Endothelial cell of umbilical vein (primary cell): ENCODE measurements around the gene HNRNPA2B1.

Experiments used
- CTCF ChIP-seq, 2 donors: IDR thresholded peaks; 1 replicate in 1 of 2; 2 replicates in 1 of 2; pipeline ENCODE4 v1.5.1; 2011; ENCODE audit warnings: low read length in 2 of 2, mild to moderate bottlenecking in 2 of 2, moderate library complexity in 2 of 2, control low read depth in 1 of 2, inconsistent platforms in 1 of 2, low read depth in 1 of 2; ENCODE audit not compliant: insufficient read depth in 1 of 2; ENCODE audit errors: extremely low read depth in 1 of 2
- EZH2 ChIP-seq: IDR thresholded peaks from 2 replicates; pipeline ENCODE4 v1.6.1; 2012; ENCODE audit warnings: borderline replicate concordance, low read depth, mild to moderate bottlenecking, moderate library complexity, low read length, inconsistent platforms; ENCODE audit not compliant: severe bottlenecking
- FOS ChIP-seq: IDR thresholded peaks from 2 replicates; pipeline ENCODE4 v1.6.1; 2011; ENCODE audit warnings: mild to moderate bottlenecking, low read length, moderate library complexity, borderline replicate concordance; ENCODE audit not compliant: insufficient read depth
- GATA2 ChIP-seq: IDR thresholded peaks from 2 replicates; pipeline ENCODE4 v1.7.0; 2011; ENCODE audit warnings: low read depth, mild to moderate bottlenecking, moderate library complexity, mixed read lengths, low read length; ENCODE audit not compliant: insufficient read length, insufficient read depth
- JUN ChIP-seq: IDR thresholded peaks from 2 replicates; pipeline ENCODE4 v1.6.1; 2011; ENCODE audit warnings: borderline replicate concordance, low read depth; ENCODE audit not compliant: insufficient read length, insufficient read depth
- MAX ChIP-seq: IDR thresholded peaks from 2 replicates; pipeline ENCODE4 v1.6.1; 2011; ENCODE audit not compliant: insufficient read depth, insufficient read length
- MYC ChIP-seq: IDR thresholded peaks from one replicate; pipeline ENCODE4 v1.6.1; 2011; ENCODE audit warnings: mild to moderate bottlenecking, low read depth, low read length
- POLR2A ChIP-seq: IDR thresholded peaks from 2 replicates; pipeline ENCODE4 v1.6.1; 2012; ENCODE audit warnings: low read depth, mild to moderate bottlenecking, control low read depth, low read length
- POLR2AphosphoS5 ChIP-seq: IDR thresholded peaks from 2 replicates; pipeline ENCODE4 v1.6.1; 2012; ENCODE audit warnings: low read depth, mild to moderate bottlenecking, control low read depth, low read length, moderate library complexity; ENCODE audit not compliant: insufficient read depth

GRCh38 chr7:26193432-26194207 is 6.9 kb downstream of the HNRNPA2B1 start:
- TF ChIP-seq CTCF (IDR thresholded peaks at IDR 0.05; ENCODE audit: extremely low read depth in 1 of 2, insufficient read depth in 1 of 2, low read depth in 1 of 2, low read length in 2 of 2) (no peak), POLR2AphosphoS5 (no peak), POLR2A (no peak), MAX (no peak), JUN (no peak), EZH2 (no peak), GATA2 (no peak), MYC (no peak), FOS (no peak)
